GM04504 (cell line): ENCODE data around the gene R3HDM2.
"Not testable (repeated sequence)": the region's sequence is repeated elsewhere in the genome, so short reads cannot be mapped to it uniquely, and the experiment has no call there.

Experiments
- DNase-seq: peaks from one replicate; pipeline ENCODE4 v3.0.0-alpha.2; 2012; ENCODE audit warnings: low read depth

The R3HDM2 gene

GRCh38 chr12:57377103-57377840, 53.6 kb downstream of the R3HDM2 start:
- no peak for DNase-seq

GRCh38 chr12:57372233-57372632, 58.6 kb downstream of the R3HDM2 start:
- no peak for DNase-seq

GRCh38 chr12:57370696-57371095, 60.1 kb downstream of the R3HDM2 start:
- peak; percentile 27 for DNase-seq

GRCh38 chr12:57370072-57370471, 60.8 kb downstream of the R3HDM2 start:
- DNase-seq, result no peak

- no peak for DNase-seq
Observed at GRCh38 chr12:57369202-57369601, 61.6 kb downstream of the R3HDM2 start.

- no peak for DNase-seq
Observed at GRCh38 chr12:57368349-57369095, 62.3 kb downstream of the R3HDM2 start.

- no peak for DNase-seq
Observed at GRCh38 chr12:57367121-57367520, 63.7 kb downstream of the R3HDM2 start.

- DNase-seq, result no peak
Observed at GRCh38 chr12:57366315-57366714, 64.5 kb downstream of the R3HDM2 start.

GRCh38 chr12:57364156-57364555, 66.7 kb downstream of the R3HDM2 start:
- DNase-seq, result not testable (repeated sequence)

- DNase-seq, result no peak
Observed at GRCh38 chr12:57360468-57360867, 70.4 kb downstream of the R3HDM2 start.

- DNase-seq, result no peak
Observed at GRCh38 chr12:57358646-57359045, 72.2 kb downstream of the R3HDM2 start.

GRCh38 chr12:57355734-57356133, 75.1 kb downstream of the R3HDM2 start:
- no peak for DNase-seq

- no peak for DNase-seq
Observed at GRCh38 chr12:57352166-57352565, 78.7 kb downstream of the R3HDM2 start.

- DNase-seq, result no peak
Observed at GRCh38 chr12:57347284-57347683, 83.6 kb downstream of the R3HDM2 start.

GRCh38 chr12:57343703-57344378, 87.0 kb downstream of the R3HDM2 start:
- no peak for DNase-seq

- DNase-seq, result no peak
Observed at GRCh38 chr12:57342207-57342691, 88.6 kb downstream of the R3HDM2 start.

GRCh38 chr12:57341275-57341990, 89.4 kb downstream of the R3HDM2 start:
- DNase-seq, result no peak

- DNase-seq, result peak; percentile 17
Observed at GRCh38 chr12:57340104-57340503, 90.7 kb downstream of the R3HDM2 start.

- not testable (repeated sequence) for DNase-seq
Observed at GRCh38 chr12:57336299-57336698, 94.5 kb downstream of the R3HDM2 start.

- no peak for DNase-seq
Observed at GRCh38 chr12:57334219-57334618, 96.6 kb downstream of the R3HDM2 start.

GRCh38 chr12:57332646-57333312, 98.1 kb downstream of the R3HDM2 start:
- DNase-seq, result no peak

- no peak for DNase-seq
Observed at GRCh38 chr12:57330992-57331391, 99.9 kb downstream of the R3HDM2 start.
